NB4 (cell line): ENCODE data around the gene PTGER1.

Source experiments
- CTCF ChIP-seq: IDR thresholded peaks from one replicate; pipeline ENCODE4 v1.5.1; 2012; ENCODE audit warnings: low read depth, low read length
- MAX ChIP-seq: IDR thresholded peaks from 2 replicates; pipeline ENCODE4 v1.6.1; 2011; ENCODE audit warnings: low read depth, low read length

DNA sequence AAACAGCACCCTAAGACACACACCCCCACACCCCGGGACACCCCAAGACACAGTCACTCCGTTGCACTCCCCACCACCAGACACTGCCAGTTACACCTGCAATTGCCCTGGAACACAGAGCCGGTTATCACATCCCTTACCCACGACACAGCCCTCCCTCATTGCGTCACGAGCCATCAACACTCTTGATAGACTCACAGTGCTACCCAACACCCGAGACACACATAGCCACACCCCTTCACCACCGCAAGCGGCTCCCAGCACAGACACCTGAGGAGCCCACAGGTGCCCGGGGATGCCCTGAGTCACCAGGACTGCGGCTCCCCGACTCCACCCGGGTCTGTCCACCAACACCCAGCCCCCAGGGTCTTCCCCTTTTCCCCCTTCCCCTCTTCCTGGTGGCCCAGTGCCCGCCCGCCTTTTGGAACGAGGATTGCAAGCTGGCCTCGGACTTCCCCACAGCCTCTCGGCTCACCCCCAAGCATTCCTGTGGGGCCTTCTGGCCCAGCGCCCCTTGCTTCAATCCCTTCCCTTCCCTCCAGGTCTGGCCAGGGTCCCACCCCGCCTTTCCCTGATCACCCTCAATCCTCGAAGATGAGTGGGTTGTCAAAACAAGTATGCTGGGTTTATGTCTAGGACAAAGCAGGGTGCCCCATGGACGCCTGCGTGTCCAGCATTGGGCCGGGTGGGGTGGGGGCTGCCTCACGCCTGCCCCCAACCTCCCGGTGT is 1.7 kb upstream of the PTGER1 start:
- TF ChIP-seq MAX: 0 out of 2 replicates have a peak, but pooled peaks have one; percentile 17
- no peak for TF ChIP-seq CTCF
